Dermis microvascular lymphatic vessel endothelial cell (primary cell): ENCODE results near the gene ST6GALNAC1. TPM values are rescaled to one million over a fixed set of nuclear protein-coding genes. Genes with fewer than 3 reads are reported as not detected.
A peak's percentile ranks its signal among the peaks of the same experiment; 100 is the strongest.
"Not testable (repeated sequence)": the region's sequence is repeated elsewhere in the genome, so short reads cannot be mapped to it uniquely, and the experiment has no call there.

ENCODE experiments used
- DNase-seq, 2 donors: peaks; one replicate each; pipeline versions ENCODE4 v3.0.0 to v3.0.0-alpha.2; 2010; ENCODE audit warnings: low read depth in 2 of 2
- total RNA-seq: library from RNA; depleted of rRNA; stranded (reverse); fragments of >200 nt; gene quantifications from 2 replicates; pipeline ENCODE4 v1.2.1, GENCODE V29; 2014

The ST6GALNAC1 gene
- total RNA-seq, 1 donor from 2014 or later, result not detected

DNA sequence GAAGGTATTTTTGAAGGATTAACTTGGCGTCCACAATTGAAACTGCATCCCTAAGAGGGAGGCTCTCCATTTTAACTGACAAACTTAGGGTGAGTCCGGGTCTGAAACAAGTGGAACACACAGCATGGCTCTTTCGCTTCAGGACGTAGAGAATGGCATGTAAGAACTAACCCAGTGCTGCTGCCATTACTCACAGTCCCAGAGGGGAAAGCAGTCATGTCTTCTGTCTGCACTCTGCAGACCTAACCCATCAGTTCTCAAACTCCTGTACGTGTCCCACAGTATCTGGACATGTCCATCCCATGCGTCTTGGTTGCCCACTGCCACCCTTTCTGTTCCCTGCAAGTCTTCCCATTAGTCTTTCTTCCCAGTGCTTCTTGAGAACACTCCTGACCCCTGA is 563 bp downstream of the ST6GALNAC1 start:
- no peak for DNase-seq

- no peak for DNase-seq
Observed at GRCh38 chr17:76642032-76642561, 1.5 kb downstream of the ST6GALNAC1 start.

GRCh38 chr17:76641501-76641900 is 2.1 kb downstream of the ST6GALNAC1 start:
- DNase-seq, result no peak

DNA sequence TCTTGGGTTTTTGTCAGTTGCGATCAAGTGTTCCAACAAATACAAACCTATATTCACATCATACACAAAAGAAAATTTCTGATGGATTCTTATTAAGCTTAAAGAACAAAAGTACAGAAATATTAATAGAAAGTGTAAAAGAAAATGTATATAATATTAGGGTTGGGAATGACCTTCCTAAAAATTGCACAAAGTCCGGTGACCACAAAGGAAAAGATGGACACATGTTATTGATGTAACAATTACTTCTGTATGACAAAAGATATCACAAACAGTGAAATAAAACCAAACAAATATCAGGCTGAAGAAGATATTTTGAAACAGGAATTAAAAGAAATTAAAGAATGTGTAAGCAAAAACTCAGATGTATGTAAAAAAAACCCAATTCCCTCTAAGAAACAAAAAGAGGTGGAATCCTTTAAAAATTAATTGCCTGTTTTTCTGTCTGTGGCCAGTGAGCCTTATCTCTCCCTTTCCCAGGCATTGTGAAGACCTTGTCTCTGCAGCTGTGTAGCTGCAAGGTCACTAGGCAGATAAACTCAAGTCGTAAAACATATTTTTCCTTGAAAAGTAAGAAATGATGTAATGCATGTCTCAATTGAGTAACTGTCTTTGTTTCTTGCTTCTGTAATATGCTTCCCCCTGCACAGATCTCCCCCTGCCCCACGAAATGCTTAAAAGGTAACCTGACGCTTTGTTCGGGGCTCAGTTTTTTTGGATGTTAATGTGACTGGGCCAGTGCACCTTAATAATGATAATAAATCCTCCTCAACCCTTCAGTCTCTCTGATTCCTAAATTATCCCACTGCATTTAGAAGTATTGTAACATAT is 2.8 kb downstream of the ST6GALNAC1 start:
- no peak for DNase-seq

- no peak for DNase-seq
Observed at GRCh38 chr17:76638263-76638662, 5.3 kb downstream of the ST6GALNAC1 start.

DNA sequence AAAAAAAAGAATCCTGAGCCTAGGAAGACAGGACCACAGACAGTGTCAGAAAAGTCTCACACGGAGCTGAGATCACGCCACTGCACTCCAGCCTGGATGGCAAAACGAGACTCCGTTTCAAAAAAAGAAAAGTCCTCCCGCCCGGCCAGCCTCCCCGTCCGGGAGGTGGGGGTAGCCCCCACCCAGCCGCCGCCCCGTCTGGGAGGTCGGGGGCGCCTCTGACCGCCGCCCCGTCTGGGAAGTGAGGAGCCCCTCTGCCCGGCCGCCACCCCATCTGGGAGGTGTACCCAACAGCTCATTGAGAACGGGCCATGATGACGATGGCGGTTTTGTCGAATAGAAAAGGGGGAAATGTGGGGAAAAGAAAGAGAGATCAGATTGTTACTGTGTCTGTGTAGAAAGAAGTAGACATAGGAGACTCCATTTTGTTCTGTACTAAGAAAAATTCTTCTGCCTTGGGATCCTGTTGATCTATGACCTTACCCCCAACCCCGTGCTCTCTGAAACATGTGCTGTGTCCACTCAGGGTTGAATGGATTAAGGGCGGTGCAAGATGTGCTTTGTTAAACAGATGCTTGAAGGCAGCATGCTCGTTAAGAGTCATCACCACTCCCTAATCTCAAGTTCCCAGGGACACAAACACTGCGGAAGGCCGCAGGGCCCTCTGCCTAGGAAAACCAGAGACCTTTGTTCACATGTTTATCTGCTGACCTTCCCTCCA is 6.9 kb downstream of the ST6GALNAC1 start:
- not testable (repeated sequence) for DNase-seq

DNA sequence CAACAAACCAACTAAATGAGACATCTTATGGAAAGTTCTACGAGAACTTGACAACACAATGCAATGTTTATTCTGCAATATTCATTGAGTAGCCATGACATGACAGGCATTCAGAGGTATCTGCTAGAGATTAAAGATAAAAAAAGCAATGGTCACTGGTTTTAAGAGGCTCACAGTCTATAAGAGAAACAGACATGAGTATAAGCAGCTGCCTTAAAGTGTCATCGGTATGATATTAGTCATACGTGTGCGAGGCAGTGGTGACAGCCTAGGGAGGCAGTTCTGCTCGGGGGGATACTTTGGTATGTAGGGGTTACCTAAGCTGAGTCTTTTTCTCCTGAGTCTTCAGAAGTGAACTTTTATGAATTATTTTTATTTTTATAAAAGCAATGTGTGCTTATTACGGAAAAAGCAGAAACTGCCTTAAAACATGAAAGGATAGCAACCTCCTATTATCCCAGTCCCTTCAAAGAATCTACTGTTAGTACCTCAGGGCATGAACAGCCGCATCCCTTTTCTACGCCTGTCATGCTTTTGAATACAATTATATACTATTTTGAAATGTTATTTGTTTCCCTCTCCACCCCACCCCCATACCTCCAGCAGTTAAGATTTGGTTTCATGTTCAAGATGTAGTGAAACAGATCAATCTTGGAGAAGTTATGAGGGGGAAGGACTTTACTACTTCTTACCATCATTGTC is 7.7 kb downstream of the ST6GALNAC1 start:
- no peak for DNase-seq

- no peak for DNase-seq
Observed at GRCh38 chr17:76635039-76635438, 8.5 kb downstream of the ST6GALNAC1 start.

GRCh38 chr17:76633628-76634328 is 9.8 kb downstream of the ST6GALNAC1 start:
- no peak for DNase-seq

GRCh38 chr17:76631821-76632565 is 11.6 kb downstream of the ST6GALNAC1 start:
- no peak for DNase-seq

- no peak for DNase-seq
Observed at GRCh38 chr17:76630151-76630550, 13.4 kb downstream of the ST6GALNAC1 start.

GRCh38 chr17:76627510-76627909 is 16.0 kb downstream of the ST6GALNAC1 start:
- DNase-seq, result no peak

DNA sequence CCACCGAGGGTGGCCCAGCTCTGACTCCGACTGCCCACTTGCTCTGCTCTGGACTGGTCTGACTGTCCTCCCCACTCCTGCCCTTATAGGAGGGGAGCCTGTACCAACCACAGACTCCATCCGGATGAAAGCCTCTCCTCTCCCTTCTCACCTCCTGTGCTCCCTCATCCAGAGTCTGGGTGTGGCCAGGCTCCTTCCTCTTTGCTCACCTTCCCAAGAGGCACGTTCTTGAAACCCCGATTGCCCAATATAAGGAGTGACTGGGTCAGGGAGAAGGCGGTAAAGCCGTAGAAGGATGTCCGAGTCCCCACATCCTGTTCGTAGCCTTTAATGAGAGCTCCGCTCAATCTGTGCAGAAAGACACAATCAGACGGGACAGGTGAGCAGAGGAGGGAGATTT is 17.1 kb downstream of the ST6GALNAC1 start:
- DNase-seq, result no peak

DNA sequence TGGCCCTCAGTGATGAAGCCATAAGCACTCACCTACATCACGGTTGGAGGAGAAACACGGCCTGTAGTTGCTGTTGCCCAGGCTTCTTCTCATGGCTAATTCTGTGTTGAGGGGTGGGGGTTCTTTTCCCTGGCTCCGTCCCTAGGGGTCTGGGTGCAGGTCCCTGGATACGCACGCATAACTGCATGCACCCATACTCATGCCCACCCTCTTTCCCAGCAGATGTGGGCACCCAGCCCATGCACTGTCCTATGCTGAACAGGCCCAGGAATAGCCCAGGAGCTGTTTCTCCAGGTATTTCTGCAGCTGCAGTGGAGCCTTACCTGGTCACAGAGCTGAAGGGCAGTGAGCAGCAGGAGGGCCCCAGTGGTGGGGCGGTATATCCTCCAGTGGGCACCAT is 18.1 kb downstream of the ST6GALNAC1 start:
- DNase-seq, result no peak

DNA sequence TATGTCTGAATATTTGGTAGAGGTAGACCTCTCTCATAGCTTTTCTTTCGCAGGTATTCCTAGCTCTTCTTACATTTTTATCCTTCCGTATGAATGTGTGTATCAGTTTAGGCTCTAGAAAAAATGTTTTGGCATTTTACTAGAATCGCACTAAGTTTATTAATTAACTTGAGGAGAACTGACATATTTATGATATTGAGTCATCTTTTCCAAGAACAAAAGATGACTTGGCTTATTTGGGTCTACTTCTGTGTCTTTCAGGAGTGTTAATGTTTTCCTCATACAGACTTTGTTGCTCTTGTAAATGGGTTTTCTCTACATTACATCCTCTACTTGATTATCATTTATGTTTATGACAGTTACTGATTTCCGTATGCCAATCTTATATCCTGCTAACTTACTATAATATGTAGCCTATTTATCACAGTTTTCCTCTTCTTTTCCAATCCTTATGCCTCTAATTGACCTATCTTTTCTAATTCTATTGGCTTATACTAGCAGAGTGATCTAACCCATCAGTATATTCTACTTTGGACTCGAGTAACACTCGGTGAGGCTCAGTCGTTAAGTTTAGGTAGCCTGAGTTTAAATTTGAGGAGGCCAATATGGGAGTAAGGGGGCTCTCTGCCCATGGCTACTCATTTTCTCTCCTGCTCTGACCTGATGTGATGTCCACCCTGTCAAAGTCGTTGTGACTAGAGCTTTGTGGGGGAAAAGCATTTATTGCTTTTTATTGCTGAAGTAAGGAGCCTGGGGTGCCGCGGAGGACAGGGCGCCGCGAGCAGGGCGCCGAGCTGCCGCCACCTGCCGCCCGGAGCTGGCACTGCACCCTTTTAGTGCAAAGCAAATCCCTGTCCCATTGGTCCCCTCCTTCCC is 20.0 kb downstream of the ST6GALNAC1 start:
- peak; percentile 21 to 68 for DNase-seq

- no peak for DNase-seq
Observed at GRCh38 chr17:76617838-76618237, 25.7 kb downstream of the ST6GALNAC1 start.

DNA sequence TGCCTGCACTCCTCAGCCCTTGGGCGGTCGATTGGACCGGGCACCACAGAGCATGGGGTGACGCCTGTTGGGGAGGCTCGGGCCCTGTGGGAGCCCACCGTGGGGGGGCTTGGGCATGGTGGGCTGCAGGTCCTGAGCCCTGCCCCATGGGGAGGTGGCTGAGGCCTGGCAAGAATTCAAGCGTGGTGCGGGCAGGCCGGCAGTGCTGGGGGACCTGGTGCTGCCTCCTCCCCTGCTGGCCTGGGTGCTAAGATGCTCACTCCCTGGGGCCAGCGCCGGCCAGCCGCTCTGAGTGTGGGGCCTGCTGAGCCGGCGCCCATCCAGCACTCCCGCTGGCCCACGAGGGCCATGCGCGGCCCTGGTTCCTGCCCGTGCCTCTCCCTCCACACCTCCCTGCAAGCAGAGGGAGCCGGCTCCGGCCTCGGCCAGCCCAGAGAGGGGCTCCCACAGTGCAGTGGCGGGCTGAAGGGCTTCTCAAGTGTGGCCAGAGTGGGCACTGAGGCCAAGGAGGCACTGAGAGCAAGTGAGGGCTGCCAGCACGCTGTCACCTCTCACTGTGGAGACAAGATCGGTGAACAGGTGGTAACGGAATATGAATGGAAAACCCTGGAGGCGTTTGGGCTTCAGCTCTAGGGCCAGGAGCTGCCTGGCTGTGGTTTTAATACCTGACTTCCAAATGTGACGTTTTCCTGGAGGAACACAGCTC is 28.5 kb downstream of the ST6GALNAC1 start:
- DNase-seq, result no peak

DNA sequence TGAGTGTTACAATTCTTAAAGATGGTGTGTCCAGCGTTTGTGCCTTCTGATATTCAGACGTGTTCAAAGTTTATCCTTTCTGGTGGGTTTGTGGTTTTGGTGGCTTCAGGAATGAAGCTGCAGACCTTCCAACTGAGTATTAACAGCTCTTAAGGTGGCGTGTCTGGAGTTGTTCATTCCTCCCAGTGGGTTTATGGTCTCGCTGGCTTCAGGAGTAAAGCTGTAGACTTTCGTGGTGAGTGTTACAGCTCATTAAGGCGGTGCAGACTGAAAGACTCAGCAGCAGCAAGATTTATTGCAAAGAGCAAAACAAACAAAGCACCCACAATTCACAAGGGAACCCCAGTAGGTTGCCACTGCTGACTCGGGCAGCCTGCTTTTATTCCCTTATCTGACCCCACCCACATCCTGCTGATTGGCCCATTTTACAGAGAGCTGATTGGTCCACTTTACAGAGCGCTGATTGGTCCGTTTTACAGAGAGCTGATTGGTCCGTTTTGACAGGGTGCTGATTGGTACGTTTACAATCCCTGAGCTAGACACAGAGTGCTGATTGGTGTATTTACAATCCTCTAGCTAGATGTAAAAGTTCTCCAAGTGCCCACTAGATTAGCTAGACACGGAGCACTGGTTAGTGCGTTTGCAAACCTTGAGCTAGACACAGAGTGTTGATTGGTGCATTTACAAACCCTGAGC is 29.3 kb downstream of the ST6GALNAC1 start:
- not testable (repeated sequence) for DNase-seq
